Measurements from ENCODE around the gene MEAK7.

MEAK7 gene

GRCh38 chr16:84496991-84497390 lies 7.5 kb downstream of the MEAK7 start:
- TF ChIP-seq SUZ12 (IDR thresholded peaks at IDR 0.05; ENCODE audit: extremely low read depth, insufficient read depth, insufficient read length) (no peak), ZNF274 (IDR thresholded peaks at IDR 0.05; ENCODE audit: low read depth, low read length) (no peak), YY1 (IDR thresholded peaks at IDR 0.05; ENCODE audit: insufficient read depth, insufficient read length) (no peak)
- H3K36me3 ChIP-seq (ENCODE audit: insufficient read depth, insufficient read length, low read length): peaks cover 71% of the 10 kb centered on the region
- DNase-seq (ENCODE audit: low read depth, low spot score): no peak

GRCh38 chr16:84495506-84495905 lies 9.0 kb downstream of the MEAK7 start:
- Histone ChIP-seq H3K9me3 (ENCODE audit: insufficient read depth, low read length) (peaks cover 21% of the 10 kb centered on the region), H3K4me3 (ENCODE audit: insufficient read length, low read depth) (no peak overlapping the region), H3K4me1 (ENCODE audit: insufficient read depth, insufficient read length) (no peaks in the 10 kb centered on the region), H3K36me3 (ENCODE audit: insufficient read depth, insufficient read length, low read length) (peaks cover 75% of the 10 kb centered on the region), H3K27me3 (ENCODE audit: insufficient read depth, insufficient read length) (no peaks in the 10 kb centered on the region), H3K9ac (ENCODE audit: insufficient read length, low read depth) (no peak overlapping the region)
- no peak for DNase-seq (ENCODE audit: low read depth, low spot score)
- no peak for TF ChIP-seq ZNF274 (IDR thresholded peaks at IDR 0.05; ENCODE audit: low read depth, low read length)
- TF ChIP-seq SUZ12 (IDR thresholded peaks at IDR 0.05; ENCODE audit: extremely low read depth, insufficient read depth, insufficient read length): no peak
- no peak for TF ChIP-seq YY1 (IDR thresholded peaks at IDR 0.05; ENCODE audit: insufficient read depth, insufficient read length)

More at GRCh38 chr16:84496991-84497390, 7.5 kb downstream of the MEAK7 start:
- Histone ChIP-seq H3K9me3 (ENCODE audit: insufficient read depth, low read length) (peaks cover 21% of the 10 kb centered on the region), H3K4me1 (ENCODE audit: insufficient read depth, insufficient read length) (peaks cover under 1% of the 10 kb centered on the region), H3K9ac (ENCODE audit: insufficient read length, low read depth) (no peak overlapping the region), H3K4me3 (ENCODE audit: insufficient read length, low read depth) (no peak overlapping the region), H3K27me3 (ENCODE audit: insufficient read depth, insufficient read length) (no peaks in the 10 kb centered on the region)

GRCh38 chr16:84489131-84489530 lies 15.3 kb downstream of the MEAK7 start:
- no peak overlapping the region for H3K4me3 ChIP-seq (ENCODE audit: insufficient read length, low read depth)
- H3K9ac ChIP-seq (ENCODE audit: insufficient read length, low read depth): no peak overlapping the region
- no peak for TF ChIP-seq ZNF274 (IDR thresholded peaks at IDR 0.05; ENCODE audit: low read depth, low read length)
- no peak for TF ChIP-seq YY1 (IDR thresholded peaks at IDR 0.05; ENCODE audit: insufficient read depth, insufficient read length)
- no peak for TF ChIP-seq SUZ12 (IDR thresholded peaks at IDR 0.05; ENCODE audit: extremely low read depth, insufficient read depth, insufficient read length)
- H3K27me3 ChIP-seq (ENCODE audit: insufficient read depth, insufficient read length): no peaks in the 10 kb centered on the region
- peaks cover 64% of the 10 kb centered on the region for H3K36me3 ChIP-seq (ENCODE audit: insufficient read depth, insufficient read length, low read length)
- no peak for DNase-seq (ENCODE audit: low read depth, low spot score)
- no peaks in the 10 kb centered on the region for H3K4me1 ChIP-seq (ENCODE audit: insufficient read depth, insufficient read length)
- peaks cover 16% of the 10 kb centered on the region for H3K9me3 ChIP-seq (ENCODE audit: insufficient read depth, low read length)

- Histone ChIP-seq H3K4me1 (ENCODE audit: insufficient read depth, insufficient read length) (no peaks in the 10 kb centered on the region), H3K9ac (ENCODE audit: insufficient read length, low read depth) (no peak overlapping the region), H3K4me3 (ENCODE audit: insufficient read length, low read depth) (no peak overlapping the region), H3K9me3 (ENCODE audit: insufficient read depth, low read length) (no peaks in the 10 kb centered on the region), H3K36me3 (ENCODE audit: insufficient read depth, insufficient read length, low read length) (peaks cover 66% of the 10 kb centered on the region), H3K27me3 (ENCODE audit: insufficient read depth, insufficient read length) (no peaks in the 10 kb centered on the region)
- DNase-seq (ENCODE audit: low read depth, low spot score): no peak
- TF ChIP-seq SUZ12 (IDR thresholded peaks at IDR 0.05; ENCODE audit: extremely low read depth, insufficient read depth, insufficient read length): no peak
Measured at GRCh38 chr16:84487358-84487757, 17.1 kb downstream of the MEAK7 start.

GRCh38 chr16:84486551-84487235 lies 17.8 kb downstream of the MEAK7 start:
- H3K27me3 ChIP-seq (ENCODE audit: insufficient read depth, insufficient read length): no peaks in the 10 kb centered on the region
- TF ChIP-seq YY1 (IDR thresholded peaks at IDR 0.05; ENCODE audit: insufficient read depth, insufficient read length): no peak
- no peak for TF ChIP-seq SUZ12 (IDR thresholded peaks at IDR 0.05; ENCODE audit: extremely low read depth, insufficient read depth, insufficient read length)
- no peak for TF ChIP-seq ZNF274 (IDR thresholded peaks at IDR 0.05; ENCODE audit: low read depth, low read length)
- H3K4me1 ChIP-seq (ENCODE audit: insufficient read depth, insufficient read length): no peaks in the 10 kb centered on the region
- H3K9ac ChIP-seq (ENCODE audit: insufficient read length, low read depth): no peak overlapping the region
- H3K9me3 ChIP-seq (ENCODE audit: insufficient read depth, low read length): no peaks in the 10 kb centered on the region
- no peak overlapping the region for H3K4me3 ChIP-seq (ENCODE audit: insufficient read length, low read depth)
- no peak for DNase-seq (ENCODE audit: low read depth, low spot score)
- peaks cover 66% of the 10 kb centered on the region for H3K36me3 ChIP-seq (ENCODE audit: insufficient read depth, insufficient read length, low read length)

GRCh38 chr16:84486126-84486525 lies 18.3 kb downstream of the MEAK7 start:
- Histone ChIP-seq H3K36me3 (ENCODE audit: insufficient read depth, insufficient read length, low read length) (peaks cover 66% of the 10 kb centered on the region), H3K27me3 (ENCODE audit: insufficient read depth, insufficient read length) (no peaks in the 10 kb centered on the region), H3K9ac (ENCODE audit: insufficient read length, low read depth) (no peak overlapping the region), H3K4me1 (ENCODE audit: insufficient read depth, insufficient read length) (no peaks in the 10 kb centered on the region), H3K9me3 (ENCODE audit: insufficient read depth, low read length) (no peaks in the 10 kb centered on the region), H3K4me3 (ENCODE audit: insufficient read length, low read depth) (no peak overlapping the region)
- no peak for DNase-seq (ENCODE audit: low read depth, low spot score)
- no peak for TF ChIP-seq SUZ12 (IDR thresholded peaks at IDR 0.05; ENCODE audit: extremely low read depth, insufficient read depth, insufficient read length)
- no peak for TF ChIP-seq YY1 (IDR thresholded peaks at IDR 0.05; ENCODE audit: insufficient read depth, insufficient read length)
- TF ChIP-seq ZNF274 (IDR thresholded peaks at IDR 0.05; ENCODE audit: low read depth, low read length): no peak

GRCh38 chr16:84485255-84486010 lies 19.0 kb downstream of the MEAK7 start:
- no peaks in the 10 kb centered on the region for H3K27me3 ChIP-seq (ENCODE audit: insufficient read depth, insufficient read length)
- H3K9ac ChIP-seq (ENCODE audit: insufficient read length, low read depth): no peak overlapping the region
- H3K36me3 ChIP-seq (ENCODE audit: insufficient read depth, insufficient read length, low read length): peaks cover 72% of the 10 kb centered on the region
- DNase-seq (ENCODE audit: low read depth, low spot score): no peak
- TF ChIP-seq ZNF274 (IDR thresholded peaks at IDR 0.05; ENCODE audit: low read depth, low read length): no peak
- no peak for TF ChIP-seq SUZ12 (IDR thresholded peaks at IDR 0.05; ENCODE audit: extremely low read depth, insufficient read depth, insufficient read length)
- no peak for TF ChIP-seq YY1 (IDR thresholded peaks at IDR 0.05; ENCODE audit: insufficient read depth, insufficient read length)
- no peak overlapping the region for H3K4me3 ChIP-seq (ENCODE audit: insufficient read length, low read depth)
- H3K9me3 ChIP-seq (ENCODE audit: insufficient read depth, low read length): no peaks in the 10 kb centered on the region
- H3K4me1 ChIP-seq (ENCODE audit: insufficient read depth, insufficient read length): no peaks in the 10 kb centered on the region

Data from NT2/D1 (cell line).